ENCODE measurements around the gene RNF44. TPM values are rescaled to one million over a fixed set of nuclear protein-coding genes. Genes with fewer than 3 reads are reported as not detected.
A peak's percentile ranks its signal among the peaks of the same experiment; 100 is the strongest.
"Not testable (repeated sequence)": the region's sequence is repeated elsewhere in the genome, so short reads cannot be mapped to it uniquely, and the experiment has no call there.

Gene RNF44
- total and polyA plus RNA-seq, 7 experiments from 2014 or later = 3.3 to 305 (median 260) TPM

GRCh38 chr5:176557846-176558245 lies 20.6 kb upstream of the RNF44 start:
- no peaks in the 10 kb centered on the region for H3K9me3 ChIP-seq (ENCODE audit: control insufficient read depth in 2 of 3, low read length in 3 of 3)
- H3K36me3 Mint-ChIP-seq = no peaks in the 10 kb centered on the region
- peaks cover 0 to 10% (median 0%) of the 10 kb centered on the region in 5 donors for H3K27me3 Mint-ChIP-seq
- DNase-seq (no peak), ATAC-seq (no peak)
- no peak overlapping the region for H3K4me3 ChIP-seq (ENCODE audit: low read length)
- peaks cover 6 to 54% of the 10 kb centered on the region in 2 donors for H3K4me1 ChIP-seq (ENCODE audit: control insufficient read depth in 2 of 2, insufficient read depth in 2 of 2, low read length in 2 of 2)
- peaks cover 0 to 4% (median 0%) of the 10 kb centered on the region in 11 donors for H3K9me3 Mint-ChIP-seq
- H3K4me1 Mint-ChIP-seq = peaks cover 27 to 73% (median 68%) of the 10 kb centered on the region in 7 donors
- POLR2A ChIA-PET = interaction anchor here (0.6 to 1.5 kb wide), 4 partner anchors 15 to 89 kb away, joined by 3 to 6 read pairs (median 4); no protein-coding TSS in a partner anchor
- no peaks in the 10 kb centered on the region for H3K36me3 ChIP-seq (ENCODE audit: control insufficient read depth in 2 of 3, insufficient read depth in 3 of 3, low read length in 3 of 3)
- H3K27me3 ChIP-seq (ENCODE audit: control insufficient read depth in 2 of 2, insufficient read depth in 2 of 2, low read length in 2 of 2) = no peaks in the 10 kb centered on the region
- intact Hi-C loops (cut with micrococcal nuclease) = loop anchor here in 1 of 2 donors (2.0 kb wide), 1 partner anchor 15 kb away; no protein-coding TSS in a partner anchor
- H3K27ac Mint-ChIP-seq = peak overlapping the region in 1 of 9 donors; percentile 87
- CTCF ChIA-PET = no interaction called here
- H3K4me3 Mint-ChIP-seq = no peak overlapping the region
- H3K27ac ChIP-seq (ENCODE audit: low read depth, low read length) = no peak overlapping the region

GRCh38 chr5:176553260-176554085 lies 16.3 kb upstream of the RNF44 start:
- ATAC-seq (no peak), DNase-seq (no peak)
- Mint-ChIP-seq H3K36me3 (no peaks in the 10 kb centered on the region), H3K4me1 (peaks cover 40 to 75% (median 58%) of the 10 kb centered on the region in 7 donors), H3K4me3 (peak overlapping the region in 2 of 10 donors; percentile 2 to 6), H3K27me3 (no peaks in the 10 kb centered on the region), H3K27ac (peak overlapping the region; percentile 8 to 87 (median 63)), H3K9me3 (no peaks in the 10 kb centered on the region)
- ChIA-PET CTCF (interaction anchor here (0.9 to 1.3 kb wide), 3 partner anchors 10 to 20 kb away, joined by 3 to 4 read pairs (median 3); no protein-coding TSS in a partner anchor), POLR2A (interaction anchor here (0.5 to 9.4 kb wide), 5 partner anchors 11 to 580 kb away, joined by 3 to 118 read pairs (median 5); partner anchors contain the start of genes NSD1 and RNF44)
- intact Hi-C loops (cut with micrococcal nuclease) = no loop called here
- Histone ChIP-seq H3K9me3 (ENCODE audit: control insufficient read depth in 2 of 3, low read length in 3 of 3) (no peaks in the 10 kb centered on the region), H3K36me3 (ENCODE audit: control insufficient read depth in 2 of 3, insufficient read depth in 3 of 3, low read length in 3 of 3) (no peaks in the 10 kb centered on the region), H3K4me3 (ENCODE audit: low read length) (no peak overlapping the region), H3K27me3 (ENCODE audit: control insufficient read depth in 2 of 2, insufficient read depth in 2 of 2, low read length in 2 of 2) (no peaks in the 10 kb centered on the region), H3K4me1 (ENCODE audit: control insufficient read depth in 2 of 2, insufficient read depth in 2 of 2, low read length in 2 of 2) (peaks cover 6 to 37% of the 10 kb centered on the region in 2 donors), H3K27ac (ENCODE audit: low read depth, low read length) (no peak overlapping the region)

DNA sequence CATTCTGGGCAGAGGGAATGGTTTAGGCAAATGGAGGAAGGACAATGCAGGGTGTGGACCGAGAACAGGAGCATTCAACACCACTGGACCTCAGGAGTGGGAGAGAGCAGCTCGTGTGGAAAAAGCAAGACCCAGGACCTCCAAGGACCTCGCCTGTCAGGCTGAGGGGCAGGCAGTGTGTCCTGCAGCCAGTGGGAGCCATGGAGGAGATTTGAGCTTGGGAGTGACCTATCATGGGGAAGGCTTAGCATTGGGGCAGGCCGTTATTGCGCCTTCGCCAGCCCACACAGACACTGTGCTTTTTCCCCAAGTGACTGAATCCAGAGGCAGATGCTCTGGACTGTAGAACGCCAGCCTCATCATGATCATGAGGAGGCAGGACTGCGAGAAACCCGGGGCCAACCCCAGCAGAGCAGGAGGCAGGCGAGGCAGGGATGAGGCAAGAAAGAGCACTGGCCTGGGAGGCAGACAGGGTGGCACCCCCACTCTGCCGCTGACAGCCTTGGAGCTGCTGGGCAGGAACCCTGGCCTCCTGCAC lies 15.2 kb upstream of the RNF44 start:
- H3K4me1 ChIP-seq (ENCODE audit: control insufficient read depth in 2 of 2, insufficient read depth in 2 of 2, low read length in 2 of 2) = peaks cover 6 to 39% of the 10 kb centered on the region in 2 donors
- ChIA-PET CTCF (interaction anchor here (1.3 kb wide), 1 partner anchor 21 kb away, joined by 3 read pairs; no protein-coding TSS in a partner anchor), POLR2A (interaction anchor here (0.7 to 9.4 kb wide), 4 partner anchors 8 to 23 kb away, joined by 3 to 118 read pairs (median 24); partner anchors contain the start of gene RNF44)
- intact Hi-C loops (cut with micrococcal nuclease) = no loop called here
- DNase-seq (no peak), ATAC-seq (no peak)
- Mint-ChIP-seq H3K4me1 (peaks cover 40 to 84% (median 67%) of the 10 kb centered on the region in 7 donors), H3K4me3 (no peak overlapping the region), H3K36me3 (no peaks in the 10 kb centered on the region), H3K27ac (peak overlapping the region in 8 of 9 donors; percentile 47 to 88 (median 80)), H3K9me3 (no peaks in the 10 kb centered on the region), H3K27me3 (no peaks in the 10 kb centered on the region)
- no peak overlapping the region for H3K27ac ChIP-seq (ENCODE audit: low read depth, low read length)
- no peaks in the 10 kb centered on the region for H3K9me3 ChIP-seq (ENCODE audit: control insufficient read depth in 2 of 3, low read length in 3 of 3)
- no peaks in the 10 kb centered on the region for H3K27me3 ChIP-seq (ENCODE audit: control insufficient read depth in 2 of 2, insufficient read depth in 2 of 2, low read length in 2 of 2)
- H3K36me3 ChIP-seq (ENCODE audit: control insufficient read depth in 2 of 3, insufficient read depth in 3 of 3, low read length in 3 of 3) = no peaks in the 10 kb centered on the region
- no peak overlapping the region for H3K4me3 ChIP-seq (ENCODE audit: low read length)

DNA sequence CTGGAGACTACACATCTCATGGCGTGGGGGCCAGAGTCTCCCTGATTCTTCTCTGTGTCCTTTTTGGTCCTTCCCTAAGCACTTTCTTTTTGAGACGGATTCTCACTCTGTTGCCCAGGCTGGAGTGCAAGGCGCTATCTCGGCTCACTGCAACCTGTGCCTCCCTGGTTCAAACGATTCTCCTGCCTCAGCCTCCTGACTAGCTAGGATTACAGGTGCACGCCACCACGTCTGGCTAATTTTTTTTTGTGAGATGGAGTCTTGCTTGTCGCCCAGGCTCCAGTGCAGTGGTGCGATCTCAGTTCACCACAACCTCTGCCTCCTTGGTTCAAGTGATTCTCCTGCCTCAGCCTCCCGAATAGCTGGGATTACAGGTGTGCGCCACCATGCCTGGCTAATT lies 13.7 kb upstream of the RNF44 start:
- H3K36me3 Mint-ChIP-seq; H3K27me3 Mint-ChIP-seq; H3K9me3 ChIP-seq (ENCODE audit: control insufficient read depth in 2 of 3, low read length in 3 of 3); H3K27me3 ChIP-seq (ENCODE audit: control insufficient read depth in 2 of 2, insufficient read depth in 2 of 2, low read length in 2 of 2); H3K9me3 Mint-ChIP-seq; ATAC-seq; H3K4me3 ChIP-seq (ENCODE audit: low read length); DNase-seq; H3K36me3 ChIP-seq (ENCODE audit: control insufficient read depth in 2 of 3, insufficient read depth in 3 of 3, low read length in 3 of 3); intact Hi-C loops (cut with micrococcal nuclease): not testable (repeated sequence)
- peaks cover 6 to 26% of the 10 kb centered on the region in 2 donors for H3K4me1 ChIP-seq (ENCODE audit: control insufficient read depth in 2 of 2, insufficient read depth in 2 of 2, low read length in 2 of 2)
- ChIA-PET CTCF (interaction anchor here (1.0 kb wide), 1 partner anchor 135 kb away, joined by 3 read pairs; the partner anchor contains the start of gene CLTB), POLR2A (interaction anchor here (2.7 to 9.4 kb wide), 4 partner anchors 8 to 103 kb away, joined by 9 to 118 read pairs (median 30); partner anchors contain the start of genes FAF2 and RNF44)
- H3K27ac Mint-ChIP-seq = peak overlapping the region in 8 of 9 donors; percentile 48 to 88 (median 81)
- H3K27ac ChIP-seq (ENCODE audit: low read depth, low read length) = peak overlapping the region; percentile 60
- peaks cover 29 to 79% (median 63%) of the 10 kb centered on the region in 7 donors for H3K4me1 Mint-ChIP-seq
- peak overlapping the region in 8 of 10 donors; percentile 20 to 75 (median 56) for H3K4me3 Mint-ChIP-seq

DNA sequence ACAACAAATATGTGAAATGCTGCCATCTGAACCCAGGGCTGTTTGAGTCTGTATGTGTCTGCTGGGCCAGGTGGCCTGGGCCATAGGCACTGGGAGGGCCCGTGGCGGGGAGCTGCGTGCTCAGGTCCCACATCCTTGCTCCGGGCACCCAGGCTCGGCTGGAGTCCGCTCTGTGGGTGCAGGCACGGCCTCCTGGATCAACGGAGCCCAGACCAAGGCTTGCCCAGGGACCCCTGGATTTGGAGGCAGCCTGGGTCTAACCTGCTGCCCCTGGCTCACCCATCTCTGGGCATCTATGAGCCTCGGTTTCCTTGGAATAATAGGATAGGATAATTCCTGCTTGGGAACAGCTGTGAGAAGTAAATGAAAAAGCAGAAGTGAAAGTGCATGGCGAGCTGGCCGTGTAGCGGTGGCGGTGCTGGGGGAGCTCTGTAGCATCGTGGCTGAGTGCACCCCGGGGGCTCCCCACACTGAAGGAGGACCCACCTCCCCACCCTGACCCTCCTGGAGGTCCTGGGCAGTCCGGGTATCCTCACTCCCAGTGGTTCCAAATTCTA lies 13.2 kb upstream of the RNF44 start:
- Histone ChIP-seq H3K4me1 (ENCODE audit: control insufficient read depth in 2 of 2, insufficient read depth in 2 of 2, low read length in 2 of 2) (peaks cover 11 to 24% of the 10 kb centered on the region in 2 donors), H3K4me3 (ENCODE audit: low read length) (no peak overlapping the region), H3K36me3 (ENCODE audit: control insufficient read depth in 2 of 3, insufficient read depth in 3 of 3, low read length in 3 of 3) (no peaks in the 10 kb centered on the region), H3K27ac (ENCODE audit: low read depth, low read length) (peak overlapping the region; percentile 60), H3K9me3 (ENCODE audit: control insufficient read depth in 2 of 3, low read length in 3 of 3) (no peaks in the 10 kb centered on the region), H3K27me3 (ENCODE audit: control insufficient read depth in 2 of 2, insufficient read depth in 2 of 2, low read length in 2 of 2) (no peaks in the 10 kb centered on the region)
- Mint-ChIP-seq H3K4me3 (peak overlapping the region in 8 of 10 donors; percentile 20 to 75 (median 52)), H3K27me3 (no peaks in the 10 kb centered on the region), H3K27ac (peak overlapping the region; percentile 1 to 88 (median 77)), H3K4me1 (peaks cover 30 to 79% (median 62%) of the 10 kb centered on the region in 7 donors), H3K36me3 (peaks cover 0 to 7% (median 0%) of the 10 kb centered on the region in 5 donors), H3K9me3 (no peaks in the 10 kb centered on the region)
- ChIA-PET POLR2A (interaction anchor here (1.0 to 9.4 kb wide), 6 partner anchors 7 to 134 kb away, joined by 3 to 118 read pairs (median 12); partner anchors contain the start of genes CLTB, FAF2 and RNF44), CTCF (interaction anchor here (0.8 to 1.3 kb wide), 3 partner anchors 12 to 134 kb away, joined by 3 read pairs; partner anchors contain the start of gene CLTB)
- DNase-seq = no peak
- intact Hi-C loops (cut with micrococcal nuclease) = no loop called here
- ATAC-seq = no peak

DNA sequence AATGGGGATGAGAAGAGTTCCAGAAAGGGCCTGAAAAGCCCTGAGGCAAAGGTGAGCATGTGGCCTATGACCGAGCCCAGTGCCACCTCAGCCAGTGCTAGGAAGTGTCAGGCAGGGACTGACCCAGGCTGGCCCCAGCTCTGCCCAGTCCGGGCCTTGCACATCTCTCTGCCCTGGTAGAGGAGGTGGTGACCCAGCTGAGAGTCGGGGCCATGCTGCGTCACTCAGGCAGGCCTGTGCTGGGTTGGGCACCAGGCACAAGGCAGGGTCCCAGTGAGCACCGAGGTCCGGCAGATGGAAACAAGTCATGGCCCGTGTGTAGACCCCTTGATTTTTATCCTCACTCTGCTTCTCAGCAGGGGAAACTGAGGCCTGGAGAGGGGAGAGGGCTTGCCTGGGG lies 12.7 kb upstream of the RNF44 start:
- H3K4me3 Mint-ChIP-seq = no peak overlapping the region
- H3K4me1 Mint-ChIP-seq = peaks cover 28 to 79% (median 62%) of the 10 kb centered on the region in 7 donors
- H3K9me3 ChIP-seq (ENCODE audit: control insufficient read depth in 2 of 3, low read length in 3 of 3) = no peaks in the 10 kb centered on the region
- H3K36me3 Mint-ChIP-seq = peaks cover 0 to 7% (median 0%) of the 10 kb centered on the region in 5 donors
- no peaks in the 10 kb centered on the region for H3K27me3 Mint-ChIP-seq
- peak overlapping the region; percentile 60 for H3K27ac ChIP-seq (ENCODE audit: low read depth, low read length)
- H3K4me1 ChIP-seq (ENCODE audit: control insufficient read depth in 2 of 2, insufficient read depth in 2 of 2, low read length in 2 of 2) = peaks cover 15 to 24% of the 10 kb centered on the region in 2 donors
- no peak overlapping the region for H3K4me3 ChIP-seq (ENCODE audit: low read length)
- H3K27me3 ChIP-seq (ENCODE audit: control insufficient read depth in 2 of 2, insufficient read depth in 2 of 2, low read length in 2 of 2) = no peaks in the 10 kb centered on the region
- ATAC-seq (no peak), DNase-seq (no peak)
- intact Hi-C loops (cut with micrococcal nuclease) = no loop called here
- CTCF ChIA-PET = interaction anchor here (0.8 to 1.3 kb wide), 3 partner anchors 12 to 133 kb away, joined by 3 read pairs; partner anchors contain the start of gene CLTB
- H3K36me3 ChIP-seq (ENCODE audit: control insufficient read depth in 2 of 3, insufficient read depth in 3 of 3, low read length in 3 of 3) = no peaks in the 10 kb centered on the region
- peak overlapping the region in 7 of 9 donors; percentile 36 to 87 (median 77) for H3K27ac Mint-ChIP-seq
- POLR2A ChIA-PET = interaction anchor here (1.0 to 9.4 kb wide), 7 partner anchors 7 to 188 kb away, joined by 3 to 118 read pairs (median 9); partner anchors contain the start of genes CLTB, FAF2 and RNF44
- no peaks in the 10 kb centered on the region for H3K9me3 Mint-ChIP-seq
